Smooth muscle cell (in vitro differentiated cells): ENCODE results near the gene MDM2. TPM values are rescaled to one million over a fixed set of nuclear protein-coding genes. Genes with fewer than 3 reads are reported as not detected.
A peak's percentile ranks its signal among the peaks of the same experiment; 100 is the strongest.

Source experiments
- DNase-seq: peaks from one replicate; lab custom pipeline; 2025; ENCODE audit not compliant: unreplicated experiment; lab: John Stamatoyannopoulos, UW
- H2AFZ ChIP-seq: fragments of 200-600 bp; sonication (generic); 2 replicates; pipeline ENCODE4 v1.6.0; 2016; ENCODE audit warnings: antibody characterized with exemption, low read depth, mild to moderate bottlenecking
- H3F3A ChIP-seq: fragments of 200-600 bp; sonication (generic); 2 replicates; pipeline ENCODE4 v1.6.0; 2017; ENCODE audit warnings: antibody characterized with exemption, low read depth
- H3K27ac ChIP-seq: fragments of 200-600 bp; sonication (generic); 2 replicates; pipeline ENCODE4 v1.5.1; 2016; ENCODE audit warnings: low read depth, mild to moderate bottlenecking
- H3K27me3 ChIP-seq: fragments of 200-600 bp; sonication (generic); 2 replicates; pipeline ENCODE4 v1.6.1; 2016; ENCODE audit warnings: low read depth, mild to moderate bottlenecking
- H3K36me3 ChIP-seq: fragments of 200-600 bp; sonication (generic); 2 replicates; pipeline ENCODE4 v1.5.1; 2016; ENCODE audit warnings: low read depth
- H3K4me1 ChIP-seq: fragments of 200-600 bp; sonication (generic); 2 replicates; pipeline ENCODE4 v1.5.1; 2016; ENCODE audit warnings: low read depth
- H3K4me2 ChIP-seq: fragments of 200-600 bp; sonication (generic); 2 replicates; pipeline ENCODE4 v1.6.0; 2016; ENCODE audit warnings: mild to moderate bottlenecking
- H3K4me3 ChIP-seq: fragments of 200-600 bp; sonication (generic); 2 replicates; pipeline ENCODE4 v1.5.1; 2016; ENCODE audit warnings: mild to moderate bottlenecking
- H3K79me2 ChIP-seq: fragments of 200-600 bp; sonication (generic); 2 replicates; pipeline ENCODE4 v1.6.0; 2016; ENCODE audit warnings: low read depth, mild to moderate bottlenecking
- H3K9ac ChIP-seq: fragments of 200-600 bp; sonication (generic); 2 replicates; pipeline ENCODE4 v1.6.0; 2016; ENCODE audit warnings: low read depth
- H3K9me3 ChIP-seq: fragments of 200-600 bp; sonication (generic); replicated peaks from 2 replicates; pipeline ENCODE4 v1.5.1; 2016; ENCODE audit warnings: low read depth
- H4K20me1 ChIP-seq: fragments of 200-600 bp; sonication (generic); 2 replicates; pipeline ENCODE4 v1.6.0; 2016; ENCODE audit warnings: low read depth
- CTCF ChIP-seq: fragments of 200-600 bp; sonication (generic); IDR thresholded peaks from 2 replicates; pipeline ENCODE4 v1.5.1; 2017; ENCODE audit warnings: borderline replicate concordance, mild to moderate bottlenecking, antibody characterized with exemption; ENCODE audit not compliant: insufficient read depth, poor library complexity, severe bottlenecking
- WGBS: methylation state at CpG from one replicate; pipeline ENCODE4 v1.1.7; 2016; ENCODE audit warnings: low lambda C conversion rate; 5-methylcytosine and 5-hydroxymethylcytosine counted together
- polyA plus RNA-seq: library from polyadenylated mRNA; unstranded; fragments of >200 nt; fragmentation: Nextera tagmentation; extraction: Ambion mirVana; gene quantifications from 2 replicates; pipeline ENCODE4 v1.2.1, GENCODE V29; 2016
- total RNA-seq: library from RNA; depleted of rRNA; stranded (reverse); fragments of >200 nt; gene quantifications from 2 replicates; pipeline ENCODE4 v1.2.3, GENCODE V29; 2014

The MDM2 gene
- total and polyA plus RNA-seq, 2 experiments from 2014 or later, result 43.4 to 189 TPM

GRCh38 chr12:68779280-68779679, 28.7 kb upstream of the MDM2 start:
- Histone ChIP-seq H3K79me2 (no peaks in the 10 kb centered on the region), H3K9ac (no peak overlapping the region), H3K4me2 (no peak overlapping the region), H3K4me1 (no peaks in the 10 kb centered on the region), H3K36me3 (no peaks in the 10 kb centered on the region), H3K27ac (no peak overlapping the region), H3K27me3 (no peaks in the 10 kb centered on the region), H3F3A (no peaks in the 10 kb centered on the region), H3K9me3 (no peaks in the 10 kb centered on the region), H4K20me1 (no peaks in the 10 kb centered on the region), H2AFZ (no peak overlapping the region), H3K4me3 (no peak overlapping the region)
- DNase-seq, result no peak
- no peak for TF ChIP-seq CTCF

GRCh38 chr12:68780731-68781130, 27.2 kb upstream of the MDM2 start:
- H4K20me1 ChIP-seq, result no peaks in the 10 kb centered on the region
- TF ChIP-seq CTCF, result no peak
- H3K27ac ChIP-seq, result peak overlapping the region; percentile 51
- H3K4me1 ChIP-seq, result no peaks in the 10 kb centered on the region
- no peak overlapping the region for H3K4me3 ChIP-seq
- H2AFZ ChIP-seq, result no peak overlapping the region
- H3K36me3 ChIP-seq, result no peaks in the 10 kb centered on the region
- H3F3A ChIP-seq, result no peaks in the 10 kb centered on the region
- 56% methylated on average over 6 of the region's 6 CpGs for WGBS
- H3K9ac ChIP-seq, result no peak overlapping the region
- no peak for DNase-seq
- H3K4me2 ChIP-seq, result no peak overlapping the region
- H3K27me3 ChIP-seq, result no peaks in the 10 kb centered on the region
- no peaks in the 10 kb centered on the region for H3K9me3 ChIP-seq
- no peaks in the 10 kb centered on the region for H3K79me2 ChIP-seq

- Histone ChIP-seq H3K27ac (no peak overlapping the region), H3K9me3 (no peaks in the 10 kb centered on the region), H3K4me2 (no peak overlapping the region), H3F3A (no peaks in the 10 kb centered on the region), H3K79me2 (no peaks in the 10 kb centered on the region), H3K36me3 (no peaks in the 10 kb centered on the region), H3K9ac (no peak overlapping the region), H3K4me1 (peaks cover under 1% of the 10 kb centered on the region), H2AFZ (no peak overlapping the region), H3K27me3 (no peaks in the 10 kb centered on the region), H3K4me3 (no peak overlapping the region), H4K20me1 (no peaks in the 10 kb centered on the region)
- DNase-seq, result no peak
- WGBS, result 86% methylated on average over 6 of the region's 6 CpGs
- no peak for TF ChIP-seq CTCF
Observed at GRCh38 chr12:68781728-68782127, 26.2 kb upstream of the MDM2 start.

- Histone ChIP-seq H3K9me3 (no peaks in the 10 kb centered on the region), H3K27ac (no peak overlapping the region), H3K4me2 (no peak overlapping the region), H3K36me3 (no peaks in the 10 kb centered on the region), H3K9ac (no peak overlapping the region), H3K4me1 (peaks cover 10% of the 10 kb centered on the region), H3K4me3 (no peak overlapping the region), H3K27me3 (no peaks in the 10 kb centered on the region), H3K79me2 (no peaks in the 10 kb centered on the region), H4K20me1 (no peaks in the 10 kb centered on the region), H2AFZ (no peak overlapping the region), H3F3A (peaks cover 4% of the 10 kb centered on the region)
- DNase-seq, result no peak
- TF ChIP-seq CTCF, result no peak
- WGBS, result 51% methylated on average over 8 of the region's 8 CpGs
Observed at GRCh38 chr12:68784015-68784414, 24.0 kb upstream of the MDM2 start.
